Endodermal cell (in vitro differentiated cells): Measurements from ENCODE around the gene SDC1. TPM values are rescaled to one million over a fixed set of nuclear protein-coding genes. Genes with fewer than 3 reads are reported as not detected.

ENCODE experiments used
- DNase-seq: peaks from one replicate; pipeline ENCODE4 v3.0.0-alpha.2; 2017
- H3K27ac ChIP-seq: 2 replicates; pipeline ENCODE4 v1.5.1; 2013; ENCODE audit warnings: mild to moderate bottlenecking, low read depth, low read length, moderate library complexity
- H3K27me3 ChIP-seq: 2 replicates; pipeline ENCODE4 v1.6.1; 2013; ENCODE audit warnings: mild to moderate bottlenecking, low read length, moderate library complexity; ENCODE audit not compliant: insufficient read depth, control insufficient read depth, poor library complexity, severe bottlenecking
- H3K36me3 ChIP-seq: 2 replicates; pipeline ENCODE4 v1.7.0; 2013; ENCODE audit warnings: mild to moderate bottlenecking, low read length, moderate library complexity; ENCODE audit not compliant: control insufficient read depth, insufficient read depth
- H3K4me1 ChIP-seq: one replicate; pipeline ENCODE4 v1.7.0; 2013; ENCODE audit warnings: low read length; ENCODE audit not compliant: control insufficient read depth, insufficient read depth
- H3K4me3 ChIP-seq: 2 replicates; pipeline ENCODE4 v1.5.1; 2013; ENCODE audit warnings: mild to moderate bottlenecking, low read length, moderate library complexity
- H3K9ac ChIP-seq: 2 replicates; pipeline ENCODE4 v1.6.1; 2013; ENCODE audit warnings: mild to moderate bottlenecking, low read length, moderate library complexity; ENCODE audit not compliant: poor library complexity, severe bottlenecking; ENCODE audit errors: extremely low read depth
- H3K9me3 ChIP-seq: 2 replicates; pipeline ENCODE4 v1.6.1; 2013; ENCODE audit warnings: mild to moderate bottlenecking, low read length, moderate library complexity; ENCODE audit not compliant: control insufficient read depth
- H3K27ac Mint-ChIP-seq: 2 replicates; pipeline ENCODE4 v1.8.0; 2020; ENCODE audit warnings: mixed read lengths
- H3K27me3 Mint-ChIP-seq: 2 replicates; pipeline ENCODE4 v1.8.0; 2021; ENCODE audit warnings: mild to moderate bottlenecking, mixed read lengths; ENCODE audit not compliant: insufficient read depth
- H3K36me3 Mint-ChIP-seq: 2 replicates; pipeline ENCODE4 v1.8.0; 2020; ENCODE audit warnings: low read depth, mixed read lengths
- H3K4me1 Mint-ChIP-seq: 2 replicates; pipeline ENCODE4 v1.8.0; 2020; ENCODE audit warnings: mixed read lengths
- H3K4me3 Mint-ChIP-seq: 2 replicates; pipeline ENCODE4 v1.8.0; 2020; ENCODE audit warnings: mild to moderate bottlenecking, moderate library complexity, mixed read lengths
- H3K9me3 Mint-ChIP-seq: 2 replicates; pipeline ENCODE4 v1.8.0; 2020; ENCODE audit warnings: mild to moderate bottlenecking, mixed read lengths
- CTCF ChIP-seq: fragments of 200-600 bp; sonication (generic); conservative IDR thresholded peaks from 2 replicates; pipeline ENCODE4 v1.5.0; 2021; ENCODE audit warnings: antibody characterized with exemption, mild to moderate bottlenecking
- WGBS, 2 experiments: methylation state at CpG; one replicate each; pipeline versions ENCODE4 v1.1.5 to v1.1.7; 2013; ENCODE audit warnings: missing lambda C conversion rate in 2 of 2, mixed read lengths in 1 of 2; ENCODE audit not compliant: insufficient coverage in 1 of 2, insufficient read length in 1 of 2; 5-methylcytosine and 5-hydroxymethylcytosine counted together
- total RNA-seq, 2 donors: library from RNA; stranded (reverse); fragmentation: NEBNext Ultra II Directional in 1 of 2; extraction: Animal tissue kit (Norgen Biotek cat#: 25700) in 1 of 2; gene quantifications; 2 replicates in 1 of 2; 3 replicates in 1 of 2; pipeline ENCODE4 v1.2.1, GENCODE V29; 2021

SDC1 gene
- total RNA-seq, 2 donors from 2014 or later = 12.7 to 19.2 TPM

GRCh38 chr2:20190876-20191713 is 33.8 kb downstream of the SDC1 start:
- Mint-ChIP-seq H3K9me3 (no peaks in the 10 kb centered on the region), H3K36me3 (no peaks in the 10 kb centered on the region), H3K27me3 (no peaks in the 10 kb centered on the region), H3K4me1 (peaks cover 36% of the 10 kb centered on the region), H3K27ac (no peak overlapping the region), H3K4me3 (no peak overlapping the region)
- H3K27ac ChIP-seq = no peak overlapping the region
- H3K9ac ChIP-seq = no peak overlapping the region
- peak; percentile 90 for DNase-seq
- H3K9me3 ChIP-seq = no peaks in the 10 kb centered on the region
- no peaks in the 10 kb centered on the region for H3K27me3 ChIP-seq
- no peak overlapping the region for H3K4me3 ChIP-seq
- peaks cover 21% of the 10 kb centered on the region for H3K4me1 ChIP-seq
- peak; percentile 70 for TF ChIP-seq CTCF
- H3K36me3 ChIP-seq = no peaks in the 10 kb centered on the region
- WGBS, 2 experiments = 79 to 84% methylated on average over 6 to 19 of the region's 19 CpGs

- Mint-ChIP-seq H3K4me1 (peaks cover 45% of the 10 kb centered on the region), H3K4me3 (no peak overlapping the region), H3K36me3 (no peaks in the 10 kb centered on the region), H3K27me3 (no peaks in the 10 kb centered on the region), H3K27ac (no peak overlapping the region), H3K9me3 (no peaks in the 10 kb centered on the region)
- Histone ChIP-seq H3K27me3 (no peaks in the 10 kb centered on the region), H3K4me1 (peaks cover 25% of the 10 kb centered on the region), H3K27ac (no peak overlapping the region), H3K4me3 (no peak overlapping the region), H3K9ac (no peak overlapping the region), H3K9me3 (no peaks in the 10 kb centered on the region), H3K36me3 (no peaks in the 10 kb centered on the region)
- WGBS, 2 experiments = 91 to 94% methylated on average over 9 of the region's 9 CpGs
- peak; percentile 40 for DNase-seq
- no peak for TF ChIP-seq CTCF
Observed at GRCh38 chr2:20190170-20190569, 34.8 kb downstream of the SDC1 start.

- Histone ChIP-seq H3K4me3 (no peak overlapping the region), H3K27ac (no peak overlapping the region), H3K27me3 (no peaks in the 10 kb centered on the region), H3K9me3 (no peaks in the 10 kb centered on the region), H3K4me1 (peaks cover 25% of the 10 kb centered on the region), H3K9ac (no peak overlapping the region), H3K36me3 (no peaks in the 10 kb centered on the region)
- DNase-seq = peak; percentile 46
- peak overlapping the region; percentile 71 for H3K27ac Mint-ChIP-seq
- no peak overlapping the region for H3K4me3 Mint-ChIP-seq
- no peak for TF ChIP-seq CTCF
- 72 to 91% methylated on average over 3 to 4 of the region's 4 CpGs for WGBS, 2 experiments
- H3K9me3 Mint-ChIP-seq = no peaks in the 10 kb centered on the region
- H3K4me1 Mint-ChIP-seq = peaks cover 50% of the 10 kb centered on the region
- H3K27me3 Mint-ChIP-seq = no peaks in the 10 kb centered on the region
- H3K36me3 Mint-ChIP-seq = no peaks in the 10 kb centered on the region
Observed at GRCh38 chr2:20189299-20189931, 35.5 kb downstream of the SDC1 start.
